DMS114 treated with DMSO at 0.1 percent for 48 hours (cell line): ENCODE results near the gene SPATA3.
"Not testable (repeated sequence)": the region's sequence is repeated elsewhere in the genome, so short reads cannot be mapped to it uniquely, and the experiment has no call there.

Source experiments
- DNase-seq: peaks from one replicate; lab custom pipeline; 2025; ENCODE audit not compliant: unreplicated experiment; lab: John Stamatoyannopoulos, UW

Gene SPATA3

DNA sequence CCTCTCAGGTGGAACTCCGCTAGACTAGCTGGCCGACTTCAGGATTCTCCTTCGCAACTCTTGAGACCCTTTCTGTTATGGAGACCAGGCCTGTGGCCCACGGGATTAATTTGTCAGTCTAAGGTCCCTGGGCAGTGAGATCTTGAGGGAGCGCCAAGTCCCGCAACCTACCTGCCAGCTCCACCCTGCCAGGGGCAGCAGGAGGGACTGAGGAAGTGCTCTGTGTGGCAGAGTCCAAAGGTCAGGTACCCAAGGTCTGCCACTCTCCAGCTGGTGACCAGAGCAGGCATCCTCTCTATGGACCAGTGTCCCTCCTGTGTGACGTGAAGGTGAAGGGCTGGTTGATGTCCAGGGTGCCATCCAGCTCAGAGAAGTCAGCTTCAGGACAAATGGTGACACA, 4.3 kb upstream of the SPATA3 start:
- DNase-seq = no peak

DNA sequence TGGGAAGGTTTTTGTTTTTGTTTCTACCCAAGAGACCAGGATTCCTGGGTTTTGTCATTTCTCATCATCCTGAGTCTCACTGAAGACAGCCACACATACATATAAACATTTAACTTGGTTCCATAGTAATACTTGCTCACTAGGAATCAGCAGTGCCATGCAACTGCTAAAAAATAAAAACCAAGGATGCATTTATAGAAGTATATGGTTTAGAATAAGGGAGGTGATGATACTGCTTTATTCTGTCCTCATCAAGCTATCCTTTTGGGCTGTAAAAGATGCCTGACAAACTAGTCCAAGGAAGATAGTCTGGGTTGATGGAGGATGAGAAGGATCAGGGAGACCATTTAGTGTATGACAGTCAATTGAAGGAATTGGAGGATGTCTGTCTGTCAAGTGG, 740 bp downstream of the SPATA3 start:
- DNase-seq = no peak

DNA sequence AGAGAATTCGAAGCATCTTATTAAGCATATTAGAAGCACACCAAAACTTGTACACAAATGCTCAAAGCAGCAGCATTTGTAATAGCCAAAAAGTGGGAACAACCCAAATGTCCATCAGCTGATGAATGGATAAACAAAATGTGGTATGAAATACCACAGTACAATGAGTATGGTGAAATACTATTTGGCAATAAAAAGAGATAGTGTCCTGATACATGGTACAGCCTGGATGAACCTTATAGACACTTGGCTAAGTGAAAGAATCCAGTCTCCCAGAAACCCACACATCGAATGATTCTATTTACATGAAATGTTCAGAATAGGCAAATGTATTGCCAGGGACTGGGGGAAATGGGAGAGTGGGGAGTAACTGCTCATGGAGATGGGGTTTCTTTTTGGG, 3.0 kb downstream of the SPATA3 start:
- DNase-seq = no peak

DNA sequence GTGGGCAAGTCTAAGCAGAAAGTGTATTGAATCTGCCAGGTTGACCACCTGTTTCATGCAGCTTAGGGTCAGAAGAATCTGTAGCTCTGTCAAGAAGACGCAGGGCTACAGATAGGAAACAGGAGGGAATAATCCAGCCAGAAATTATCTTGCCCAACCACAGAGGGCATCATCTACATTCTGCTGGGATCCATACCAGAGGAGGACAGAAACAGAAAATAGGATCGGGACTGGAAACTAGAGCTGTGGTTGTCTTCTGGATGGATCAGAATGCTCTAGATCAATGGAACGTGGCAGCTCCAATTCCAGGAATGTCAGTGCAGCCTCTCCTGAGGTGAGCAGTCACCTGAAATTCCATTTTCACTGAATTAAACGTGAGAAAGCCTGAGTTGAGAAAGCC, 3.6 kb downstream of the SPATA3 start:
- no peak for DNase-seq

DNA sequence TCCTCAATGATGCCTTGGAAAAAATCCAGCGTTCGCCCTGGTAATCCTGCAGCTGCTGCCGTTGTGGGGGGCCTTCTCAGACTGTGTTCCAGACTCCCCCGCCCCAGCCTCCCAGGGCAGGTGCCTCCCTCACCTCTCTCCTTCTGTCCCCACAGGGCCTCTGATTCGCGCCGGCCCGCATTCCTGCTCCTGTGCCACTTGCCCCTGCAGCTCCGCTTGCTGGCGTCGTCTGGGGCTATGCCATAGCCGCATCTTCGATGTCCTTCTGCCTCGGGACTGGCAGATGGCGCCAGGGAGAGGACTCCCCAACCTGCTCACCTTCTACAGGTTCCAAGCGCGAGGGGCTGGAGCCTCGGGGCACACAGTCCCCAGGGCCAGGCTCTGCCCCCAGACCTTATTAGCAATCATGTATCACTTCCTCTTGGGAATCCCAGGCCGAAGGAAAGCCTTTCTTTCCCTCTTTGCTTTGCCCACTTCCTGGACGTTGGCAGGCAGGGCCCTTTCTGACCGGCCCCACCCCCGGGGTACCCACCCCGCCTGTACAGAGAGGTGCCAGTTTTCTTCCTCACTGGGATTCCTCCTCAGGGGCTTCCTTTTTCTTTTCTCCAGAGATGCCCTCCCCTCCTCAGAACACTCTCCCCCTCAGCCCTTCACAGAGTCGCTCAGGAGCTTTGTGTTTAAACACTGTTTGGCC, 4.4 kb downstream of the SPATA3 start:
- no peak for DNase-seq

DNA sequence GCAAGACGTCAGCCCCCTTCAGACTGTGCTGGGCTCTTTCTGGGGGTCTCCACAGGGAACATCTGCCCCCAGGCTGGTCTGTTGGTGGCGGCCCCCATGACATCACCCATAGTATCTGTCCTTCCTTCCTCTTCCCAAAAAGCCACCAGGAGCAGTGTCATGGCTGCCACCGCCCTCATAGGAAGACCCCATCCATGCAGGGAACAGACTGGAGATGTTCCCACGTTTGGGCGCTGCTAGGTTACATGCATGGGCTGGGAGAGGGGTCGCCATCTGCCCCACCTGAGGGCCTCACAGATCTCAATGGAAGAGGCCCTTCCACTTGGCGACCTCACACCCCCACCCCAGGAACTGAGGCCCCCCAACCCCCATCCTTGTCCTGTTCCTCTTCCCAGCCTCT, 5.1 kb downstream of the SPATA3 start:
- no peak for DNase-seq

DNA sequence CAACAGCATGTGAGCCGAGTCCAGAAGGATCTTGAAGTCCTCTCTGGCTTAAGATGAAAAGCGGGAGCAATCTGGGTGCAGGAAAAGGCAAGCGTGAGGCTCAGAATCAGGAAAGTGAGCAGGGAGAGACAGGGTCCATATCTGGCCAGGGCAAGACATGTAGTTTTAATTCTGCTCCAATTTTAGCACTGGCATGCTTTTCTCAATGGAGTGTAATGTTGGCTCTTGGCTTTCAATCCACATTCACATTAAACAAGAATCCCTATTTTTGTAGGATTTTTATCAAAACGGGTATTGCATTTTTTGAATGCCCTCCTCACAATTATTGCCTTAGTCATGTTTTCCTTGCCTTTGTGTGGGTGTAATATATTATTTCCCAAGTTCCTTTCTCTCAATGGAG, 6.0 kb downstream of the SPATA3 start:
- DNase-seq = no peak

DNA sequence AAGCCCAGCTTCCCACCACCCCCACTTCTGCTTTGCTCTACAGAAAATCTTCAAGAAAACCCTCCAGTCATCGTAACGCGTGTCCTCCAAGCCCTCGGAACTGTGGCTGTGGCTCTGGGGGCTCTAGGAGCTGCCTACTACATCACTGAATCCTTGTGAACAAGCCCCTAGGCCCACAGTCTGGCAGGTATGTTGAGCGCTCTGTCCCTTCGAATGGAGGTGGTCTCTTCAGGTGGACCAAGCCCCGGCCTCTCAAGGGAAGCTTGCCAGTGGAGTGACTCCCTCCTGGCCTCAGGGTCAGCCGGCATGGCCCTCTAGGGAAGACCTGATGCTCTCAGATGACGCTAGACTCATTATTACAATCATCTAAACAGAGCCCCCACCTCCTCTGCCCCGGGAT, 6.7 kb downstream of the SPATA3 start:
- DNase-seq = no peak

DNA sequence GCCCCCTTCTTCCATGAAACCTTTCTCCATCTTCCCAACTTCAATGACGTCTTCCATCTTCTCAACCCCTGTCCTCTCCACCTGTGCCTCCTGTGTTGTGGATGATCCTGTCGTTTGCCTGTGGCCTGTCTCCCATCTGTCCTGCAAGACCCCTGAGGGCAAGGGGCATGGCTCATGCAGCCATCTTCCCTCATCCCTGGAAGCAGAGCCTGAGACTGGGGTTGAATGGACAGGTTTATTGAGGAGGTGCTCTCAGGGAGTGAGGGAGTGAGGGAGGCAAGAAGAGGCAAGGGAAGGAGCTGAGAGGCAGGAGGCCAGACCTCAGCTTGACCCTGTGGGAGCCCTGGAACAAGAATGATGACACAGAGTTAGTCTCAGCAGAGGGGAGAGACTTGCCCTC, 7.3 kb downstream of the SPATA3 start:
- DNase-seq = no peak

DNA sequence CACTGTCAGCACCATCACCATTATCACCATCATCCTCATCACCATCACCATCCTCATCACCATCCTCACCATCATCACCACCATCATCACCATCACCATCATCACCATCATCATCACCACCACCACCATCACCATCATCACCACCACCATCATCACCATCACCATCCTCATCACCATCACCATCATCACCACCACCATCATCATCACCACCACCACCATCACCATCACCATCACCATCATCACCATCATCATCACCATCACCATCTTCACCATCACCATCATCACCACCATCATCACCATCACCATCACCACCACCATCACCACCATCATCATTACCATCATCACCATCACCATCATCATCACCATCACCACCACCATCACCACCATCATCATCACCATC, 9.0 kb downstream of the SPATA3 start:
- DNase-seq = not testable (repeated sequence)

DNA sequence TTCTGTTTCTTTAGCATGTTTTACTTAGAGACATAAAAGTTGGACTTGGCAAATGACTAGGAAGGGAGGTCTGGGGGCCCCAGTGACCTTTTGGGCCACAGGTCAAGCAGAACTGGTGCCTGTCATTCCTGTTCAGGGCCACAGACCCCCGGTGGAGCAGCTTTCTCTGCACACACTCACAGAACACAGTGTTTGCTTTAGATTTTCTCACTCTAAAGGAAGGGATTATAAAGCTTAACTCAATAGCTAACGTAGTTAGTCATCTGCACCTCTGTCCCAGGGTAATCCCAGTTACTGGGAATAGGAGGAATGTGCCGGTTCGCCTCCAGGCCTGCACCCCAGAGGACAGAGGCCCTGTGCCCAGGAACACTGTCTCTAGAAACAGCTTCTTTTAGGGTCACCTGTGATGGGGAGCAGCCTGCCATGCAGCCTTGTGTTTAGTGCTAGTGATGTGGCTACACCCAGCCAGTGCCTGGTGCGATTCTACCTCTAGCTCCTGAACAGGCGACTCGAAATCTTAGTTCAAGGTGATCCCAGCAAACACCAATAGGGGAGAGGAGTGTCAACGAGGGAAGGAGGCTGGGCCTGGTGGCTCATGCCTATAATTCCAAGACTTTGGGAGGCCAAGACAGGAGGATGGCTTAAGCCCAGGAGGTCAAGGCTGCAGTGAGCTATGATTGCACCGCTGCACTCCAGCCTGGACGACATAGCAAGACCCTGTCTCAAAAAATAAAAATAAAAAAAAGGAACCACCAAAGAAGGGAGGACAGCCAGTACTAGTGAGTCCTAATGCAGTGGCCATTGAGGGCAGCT, 11.6 kb downstream of the SPATA3 start:
- DNase-seq = no peak

DNA sequence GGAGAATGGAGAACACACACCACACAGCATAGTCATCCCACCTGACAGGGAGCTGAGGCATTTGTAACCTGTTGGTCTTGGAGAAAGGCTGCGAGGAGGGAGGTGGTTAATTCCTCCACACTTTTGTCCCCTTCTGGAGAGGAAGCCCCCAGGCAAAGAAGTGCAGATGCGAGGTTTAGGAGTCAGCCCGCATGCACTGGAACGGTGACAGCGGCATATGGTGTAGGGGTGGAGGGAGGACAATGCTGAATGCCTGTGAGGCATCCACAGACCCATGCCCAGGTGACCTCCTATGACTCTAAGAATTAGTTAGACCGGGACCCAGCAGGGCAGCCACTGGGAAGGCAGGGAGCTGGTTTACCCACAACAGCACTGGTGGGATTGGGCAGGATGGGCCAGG, 12.2 kb downstream of the SPATA3 start:
- DNase-seq = no peak

DNA sequence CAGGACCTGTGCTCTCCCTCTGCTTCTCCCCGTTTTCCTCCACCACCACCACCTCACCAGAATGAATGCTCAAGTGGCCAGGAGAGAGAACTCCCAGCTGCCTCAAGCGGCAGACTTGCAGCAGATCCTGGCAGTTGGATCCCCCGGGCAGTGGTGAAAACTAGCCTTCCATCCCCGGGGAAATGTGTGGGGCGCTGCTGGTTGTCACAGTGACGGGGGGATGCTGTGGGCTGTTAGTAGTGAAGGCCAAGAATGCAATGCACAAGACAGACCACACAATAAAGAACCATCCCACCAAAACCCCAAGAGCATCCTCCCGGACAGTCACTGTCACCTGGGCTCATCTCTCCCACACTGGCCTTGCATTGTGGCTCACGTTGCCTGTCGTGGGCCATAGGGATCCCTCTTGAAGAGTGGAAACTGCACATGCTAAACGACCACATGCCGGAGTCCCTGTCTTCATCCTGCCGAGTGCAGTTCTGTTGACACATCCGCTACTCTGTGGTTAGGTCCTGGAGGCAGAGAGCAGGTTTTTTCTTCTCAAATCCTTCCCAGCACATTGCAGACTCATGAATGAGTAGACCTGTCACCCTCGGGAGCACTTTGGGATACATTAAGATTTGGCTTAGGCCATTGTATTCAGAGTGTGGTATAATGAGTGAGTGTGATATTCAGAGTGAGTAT, 13.5 kb downstream of the SPATA3 start:
- DNase-seq = no peak

DNA sequence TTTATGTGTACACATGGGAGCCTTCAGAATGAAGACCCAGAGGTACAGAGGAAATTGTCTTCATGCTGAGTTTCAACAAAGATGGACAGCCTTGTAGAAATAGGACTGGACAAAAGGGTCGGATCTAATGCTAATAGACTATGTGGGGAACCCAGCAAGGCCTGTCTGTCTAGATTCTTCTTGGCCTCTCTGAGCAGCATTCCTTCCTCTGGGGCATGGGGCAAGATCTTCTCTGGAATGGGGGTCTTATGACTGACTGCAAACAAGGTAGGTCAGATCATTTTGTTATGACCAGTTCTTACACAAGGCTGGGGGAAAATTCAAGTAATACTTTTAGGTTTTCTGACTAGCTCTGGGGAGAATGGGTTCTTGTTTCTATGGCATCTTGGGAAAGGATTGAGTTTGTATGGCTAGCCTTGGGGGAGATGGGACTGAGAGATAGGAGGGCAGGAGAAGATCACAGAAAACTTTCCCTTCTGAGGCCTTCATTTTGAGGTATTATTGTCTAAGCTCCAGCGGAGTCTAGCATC, 14.3 kb downstream of the SPATA3 start:
- no peak for DNase-seq

DNA sequence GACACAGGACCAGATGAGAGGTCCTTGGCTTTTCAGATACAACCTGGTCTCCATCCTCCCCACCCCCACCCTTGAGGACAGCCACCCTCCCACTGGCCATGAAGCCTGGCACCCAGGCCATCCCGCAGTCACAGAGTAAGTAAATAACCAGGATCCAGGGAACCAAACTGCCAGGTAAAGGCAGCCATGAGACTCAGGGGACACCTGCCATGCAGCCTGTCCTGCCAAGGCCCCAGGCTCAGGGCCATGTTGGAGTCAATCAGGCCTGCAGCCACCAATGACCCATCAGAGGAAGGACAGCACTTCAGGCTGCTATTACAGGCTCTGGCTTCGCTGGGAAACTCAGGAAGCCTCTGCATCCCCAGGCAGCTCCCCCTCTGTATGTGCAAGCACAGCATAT, 15.6 kb downstream of the SPATA3 start:
- DNase-seq = no peak

DNA sequence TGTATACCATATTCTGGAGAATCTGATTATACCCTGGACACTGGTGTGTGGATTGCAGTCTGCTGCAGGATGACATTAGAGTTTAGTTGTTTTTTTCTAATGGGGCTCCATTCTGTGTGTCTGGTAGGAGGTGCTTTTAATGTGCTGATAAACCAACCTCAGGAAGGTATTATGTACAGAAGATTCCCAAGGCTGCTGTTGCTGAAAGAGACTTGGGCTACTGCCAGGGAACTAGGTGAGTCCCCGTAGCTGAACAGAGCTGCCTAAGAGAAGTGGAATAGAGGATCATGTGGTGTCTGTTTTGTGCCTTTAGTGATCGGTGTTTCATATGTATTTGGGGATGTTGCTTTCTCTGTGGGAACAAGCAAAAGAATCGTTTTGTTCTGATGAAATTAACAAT, 16.5 kb downstream of the SPATA3 start:
- no peak for DNase-seq

DNA sequence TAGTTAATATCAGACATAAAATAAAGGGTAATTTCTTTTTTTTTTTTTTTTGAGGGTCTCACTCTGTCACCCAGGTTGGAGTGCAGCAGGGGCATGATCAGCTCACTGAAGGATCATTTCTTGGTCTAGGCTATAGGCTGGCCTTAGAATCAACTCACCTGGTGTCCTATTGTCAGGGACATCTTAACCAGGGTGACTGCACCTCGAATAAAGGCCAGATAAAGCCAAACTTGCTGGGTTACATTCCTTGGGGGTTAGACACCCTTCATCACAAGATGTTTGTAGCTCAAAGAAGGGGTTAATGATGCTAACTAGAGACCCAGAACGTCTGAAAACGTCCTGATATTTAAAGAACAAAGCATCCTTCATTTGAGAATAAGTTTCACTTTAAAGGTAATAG, 17.9 kb downstream of the SPATA3 start:
- DNase-seq = no peak

DNA sequence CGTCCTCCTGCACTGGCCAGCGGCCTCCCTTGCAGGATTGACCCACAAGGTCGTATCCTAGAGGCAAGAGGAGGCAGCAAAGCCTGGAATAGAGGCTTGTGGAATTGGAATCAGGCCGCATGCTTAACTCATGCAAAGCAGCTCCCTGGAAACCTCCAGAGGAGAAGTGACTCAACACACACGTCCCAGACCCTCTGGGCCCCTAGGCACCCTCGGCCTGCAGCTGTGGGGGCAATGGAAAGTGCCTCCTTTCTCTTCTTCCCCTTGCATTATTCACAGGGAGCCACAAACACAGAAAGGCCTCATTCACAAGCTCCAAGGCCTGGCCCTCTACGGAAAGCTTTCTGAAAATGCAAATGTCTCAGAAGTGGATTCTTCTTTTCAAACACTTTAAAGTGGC, 19.6 kb downstream of the SPATA3 start:
- DNase-seq = no peak

DNA sequence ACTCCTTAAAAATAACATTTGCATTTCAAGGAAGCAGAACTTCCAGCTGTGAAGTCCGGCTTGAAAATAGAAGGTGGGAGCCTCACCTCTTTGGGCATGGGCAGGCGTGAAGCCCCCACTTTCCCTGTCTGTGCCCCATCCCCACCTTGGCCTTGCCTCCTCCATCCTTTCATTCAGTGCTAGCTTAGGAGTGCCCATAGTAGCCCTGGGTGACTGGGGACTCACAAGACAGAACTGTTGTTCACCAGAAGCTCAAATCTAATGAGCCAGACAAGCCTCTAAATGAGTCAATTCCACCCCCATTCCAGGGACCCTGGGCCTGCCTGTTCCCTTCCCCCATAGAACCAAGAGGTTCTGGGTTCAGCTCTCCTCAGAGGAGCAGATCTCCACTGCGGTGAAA, 20.0 kb downstream of the SPATA3 start:
- DNase-seq = no peak

DNA sequence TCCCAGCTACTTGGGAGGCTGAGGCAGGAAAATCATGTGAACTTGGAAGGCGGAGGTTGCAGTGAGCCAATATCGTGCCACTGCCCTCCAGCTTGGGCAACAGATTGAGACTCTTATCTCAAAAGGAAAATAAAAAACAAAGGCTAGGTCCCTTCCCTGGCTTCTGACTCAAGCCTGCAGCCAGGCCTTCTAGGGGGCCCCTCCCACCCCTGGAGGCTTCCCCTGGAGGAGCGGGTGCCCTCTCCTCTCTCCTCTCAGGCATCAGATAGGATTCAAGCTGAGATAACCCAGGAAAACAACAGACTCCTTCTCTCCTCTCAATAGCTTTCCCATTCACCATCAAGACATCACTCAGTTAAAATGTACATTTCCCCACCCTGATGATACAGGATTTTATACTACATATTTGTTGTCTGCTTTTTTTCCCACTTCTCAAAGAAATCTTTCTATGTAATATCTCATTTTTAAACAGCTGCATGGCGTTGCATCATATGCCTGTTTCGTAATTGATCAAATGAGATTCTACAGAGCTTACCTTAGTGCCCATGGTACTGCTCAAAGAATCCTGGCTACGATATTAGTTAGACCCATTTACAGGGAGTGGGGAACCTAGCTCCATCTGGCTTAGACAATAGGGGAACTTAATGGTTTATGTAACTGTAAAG, 20.8 kb downstream of the SPATA3 start:
- DNase-seq = no peak

DNA sequence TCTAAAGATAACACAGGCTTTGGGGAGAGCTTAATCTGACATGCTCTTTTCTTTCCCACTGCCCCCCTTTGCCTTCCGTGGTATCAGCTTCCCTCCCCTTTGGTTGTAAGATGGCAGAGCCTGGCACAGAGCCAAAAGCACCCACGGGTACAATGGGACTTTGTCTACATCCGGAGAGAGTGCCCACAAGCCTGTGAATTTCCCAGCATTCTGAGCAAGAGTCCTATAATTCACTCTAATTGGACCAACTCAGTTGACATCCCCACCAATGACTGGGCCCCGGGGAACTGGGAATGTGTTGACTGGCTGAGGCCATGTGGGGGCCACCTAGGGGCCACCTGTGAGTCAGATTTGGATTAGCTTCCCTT, 21.3 kb downstream of the SPATA3 start:
- no peak for DNase-seq

DNA sequence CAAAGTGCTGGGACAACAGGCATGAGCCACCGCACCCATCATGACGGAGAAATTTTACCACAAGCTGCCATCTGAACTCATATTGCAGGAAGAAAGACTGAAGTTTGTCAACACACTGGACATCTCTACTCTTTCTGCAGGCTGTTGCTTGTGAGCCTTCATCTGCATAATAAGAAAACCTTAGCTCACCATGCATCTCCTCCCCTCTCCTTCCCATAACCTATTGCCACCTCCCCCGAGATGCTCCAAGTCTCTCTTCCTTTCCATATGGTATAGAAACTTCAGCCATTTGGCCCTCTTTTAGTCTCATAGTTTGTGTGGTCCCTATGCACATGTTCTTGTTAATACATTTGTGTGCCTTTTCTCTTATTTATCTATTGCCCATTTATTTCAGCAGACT, 22.3 kb downstream of the SPATA3 start:
- no peak for DNase-seq
